ENCODE results near the gene DUSP9.

Gene DUSP9

GRCh38 chrX:153626025-153626633 lies 20.9 kb upstream of the DUSP9 start:
- DNase-seq (ENCODE audit: low read depth, low spot score), result no peak
- TF ChIP-seq, protein P1, sequence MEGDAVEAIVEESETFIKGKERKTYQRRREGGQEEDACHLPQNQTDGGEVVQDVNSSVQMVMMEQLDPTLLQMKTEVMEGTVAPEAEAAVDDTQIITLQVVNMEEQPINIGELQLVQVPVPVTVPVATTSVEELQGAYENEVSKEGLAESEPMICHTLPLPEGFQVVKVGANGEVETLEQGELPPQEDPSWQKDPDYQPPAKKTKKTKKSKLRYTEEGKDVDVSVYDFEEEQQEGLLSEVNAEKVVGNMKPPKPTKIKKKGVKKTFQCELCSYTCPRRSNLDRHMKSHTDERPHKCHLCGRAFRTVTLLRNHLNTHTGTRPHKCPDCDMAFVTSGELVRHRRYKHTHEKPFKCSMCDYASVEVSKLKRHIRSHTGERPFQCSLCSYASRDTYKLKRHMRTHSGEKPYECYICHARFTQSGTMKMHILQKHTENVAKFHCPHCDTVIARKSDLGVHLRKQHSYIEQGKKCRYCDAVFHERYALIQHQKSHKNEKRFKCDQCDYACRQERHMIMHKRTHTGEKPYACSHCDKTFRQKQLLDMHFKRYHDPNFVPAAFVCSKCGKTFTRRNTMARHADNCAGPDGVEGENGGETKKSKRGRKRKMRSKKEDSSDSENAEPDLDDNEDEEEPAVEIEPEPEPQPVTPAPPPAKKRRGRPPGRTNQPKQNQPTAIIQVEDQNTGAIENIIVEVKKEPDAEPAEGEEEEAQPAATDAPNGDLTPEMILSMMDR (IDR thresholded peaks at IDR 0.05; ENCODE audit: low read depth, low read length), result no peak
- no peak overlapping the region for H3K4me3 ChIP-seq (ENCODE audit: low read depth, low read length)
- in situ Hi-C loops (cut with HindIII; ENCODE audit: low sequenced_read_pairs), result no loop called here

- TF ChIP-seq, protein P1 (IDR thresholded peaks at IDR 0.05; ENCODE audit: low read depth, low read length), result no peak
- in situ Hi-C loops (cut with HindIII; ENCODE audit: low sequenced_read_pairs), result no loop called here
- H3K4me3 ChIP-seq (ENCODE audit: low read depth, low read length), result no peak overlapping the region
- DNase-seq (ENCODE audit: low read depth, low spot score), result no peak
These were observed 19.9 kb upstream of the DUSP9 start for GRCh38 chrX:153626863-153627674.

DNA sequence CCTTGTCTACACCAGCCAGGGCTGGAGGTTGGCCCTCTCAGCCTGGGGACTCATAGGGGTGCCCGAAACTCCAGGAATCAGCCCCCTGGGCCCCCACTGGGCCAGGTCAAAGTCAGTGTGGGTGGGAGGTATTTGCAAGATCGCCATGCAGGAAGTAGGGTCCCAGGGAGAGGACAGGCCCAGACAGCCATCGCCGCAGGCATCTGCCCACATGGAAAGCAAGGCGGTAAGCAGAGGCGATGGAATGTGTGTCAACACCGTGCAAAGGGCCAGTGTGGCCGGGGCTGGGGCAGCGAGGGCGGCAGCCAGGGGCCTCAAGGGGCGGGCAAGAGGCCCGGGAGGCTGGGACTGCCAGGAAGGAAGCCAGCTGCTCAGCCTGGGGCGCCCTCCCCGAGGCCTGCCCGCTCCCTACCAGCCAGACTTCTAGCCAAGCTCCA lies 19.3 kb upstream of the DUSP9 start:
- in situ Hi-C loops (cut with HindIII; ENCODE audit: low sequenced_read_pairs), result no loop called here

DNA sequence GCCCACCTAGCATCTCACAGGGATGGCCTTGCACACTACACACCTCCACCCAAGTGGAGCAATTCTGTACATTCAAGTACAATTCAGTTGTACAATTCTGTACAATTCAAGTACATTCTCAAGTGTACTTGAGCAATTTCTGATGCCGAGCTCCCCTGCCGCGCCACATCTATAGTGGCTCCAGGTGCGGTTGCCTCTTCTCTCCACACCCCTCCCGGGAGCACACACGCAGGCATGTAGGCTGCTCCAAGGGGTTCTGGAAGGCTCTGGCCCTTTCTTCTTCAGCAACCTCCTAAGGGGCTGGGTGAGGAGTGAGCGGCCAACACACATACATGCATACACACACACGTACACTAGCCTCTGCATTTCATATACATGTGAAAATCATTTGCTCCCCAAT lies 18.9 kb upstream of the DUSP9 start:
- H3K4me3 ChIP-seq (ENCODE audit: low read depth, low read length), result no peak overlapping the region
- DNase-seq (ENCODE audit: low read depth, low spot score), result no peak
- in situ Hi-C loops (cut with HindIII; ENCODE audit: low sequenced_read_pairs), result no loop called here
- TF ChIP-seq, protein P1 (IDR thresholded peaks at IDR 0.05; ENCODE audit: low read depth, low read length), result no peak

More for the DNA sequence above, 19.3 kb upstream of the DUSP9 start:
- DNase-seq (ENCODE audit: low read depth, low spot score), result no peak
- no peak overlapping the region for H3K4me3 ChIP-seq (ENCODE audit: low read depth, low read length)
- TF ChIP-seq, protein P1 (IDR thresholded peaks at IDR 0.05; ENCODE audit: low read depth, low read length), result no peak

GRCh38 chrX:153628665-153629064 lies 18.3 kb upstream of the DUSP9 start:
- in situ Hi-C loops (cut with HindIII; ENCODE audit: low sequenced_read_pairs), result no loop called here
- no peak for DNase-seq (ENCODE audit: low read depth, low spot score)

GRCh38 chrX:153631346-153631745 lies 15.7 kb upstream of the DUSP9 start:
- H3K4me3 ChIP-seq (ENCODE audit: low read depth, low read length), result no peak overlapping the region
- DNase-seq (ENCODE audit: low read depth, low spot score), result no peak
- in situ Hi-C loops (cut with HindIII; ENCODE audit: low sequenced_read_pairs), result no loop called here
- TF ChIP-seq, protein P1 (IDR thresholded peaks at IDR 0.05; ENCODE audit: low read depth, low read length), result no peak

More at GRCh38 chrX:153628665-153629064, 18.3 kb upstream of the DUSP9 start:
- no peak overlapping the region for H3K4me3 ChIP-seq (ENCODE audit: low read depth, low read length)
- TF ChIP-seq, protein P1 (IDR thresholded peaks at IDR 0.05; ENCODE audit: low read depth, low read length), result no peak

Data from astrocyte of the spinal cord (primary cell).